Measurements from ENCODE around the gene UBXN11.

UBXN11 gene, protein sequence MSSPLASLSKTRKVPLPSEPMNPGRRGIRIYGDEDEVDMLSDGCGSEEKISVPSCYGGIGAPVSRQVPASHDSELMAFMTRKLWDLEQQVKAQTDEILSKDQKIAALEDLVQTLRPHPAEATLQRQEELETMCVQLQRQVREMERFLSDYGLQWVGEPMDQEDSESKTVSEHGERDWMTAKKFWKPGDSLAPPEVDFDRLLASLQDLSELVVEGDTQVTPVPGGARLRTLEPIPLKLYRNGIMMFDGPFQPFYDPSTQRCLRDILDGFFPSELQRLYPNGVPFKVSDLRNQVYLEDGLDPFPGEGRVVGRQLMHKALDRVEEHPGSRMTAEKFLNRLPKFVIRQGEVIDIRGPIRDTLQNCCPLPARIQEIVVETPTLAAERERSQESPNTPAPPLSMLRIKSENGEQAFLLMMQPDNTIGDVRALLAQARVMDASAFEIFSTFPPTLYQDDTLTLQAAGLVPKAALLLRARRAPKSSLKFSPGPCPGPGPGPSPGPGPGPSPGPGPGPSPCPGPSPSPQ

DNA sequence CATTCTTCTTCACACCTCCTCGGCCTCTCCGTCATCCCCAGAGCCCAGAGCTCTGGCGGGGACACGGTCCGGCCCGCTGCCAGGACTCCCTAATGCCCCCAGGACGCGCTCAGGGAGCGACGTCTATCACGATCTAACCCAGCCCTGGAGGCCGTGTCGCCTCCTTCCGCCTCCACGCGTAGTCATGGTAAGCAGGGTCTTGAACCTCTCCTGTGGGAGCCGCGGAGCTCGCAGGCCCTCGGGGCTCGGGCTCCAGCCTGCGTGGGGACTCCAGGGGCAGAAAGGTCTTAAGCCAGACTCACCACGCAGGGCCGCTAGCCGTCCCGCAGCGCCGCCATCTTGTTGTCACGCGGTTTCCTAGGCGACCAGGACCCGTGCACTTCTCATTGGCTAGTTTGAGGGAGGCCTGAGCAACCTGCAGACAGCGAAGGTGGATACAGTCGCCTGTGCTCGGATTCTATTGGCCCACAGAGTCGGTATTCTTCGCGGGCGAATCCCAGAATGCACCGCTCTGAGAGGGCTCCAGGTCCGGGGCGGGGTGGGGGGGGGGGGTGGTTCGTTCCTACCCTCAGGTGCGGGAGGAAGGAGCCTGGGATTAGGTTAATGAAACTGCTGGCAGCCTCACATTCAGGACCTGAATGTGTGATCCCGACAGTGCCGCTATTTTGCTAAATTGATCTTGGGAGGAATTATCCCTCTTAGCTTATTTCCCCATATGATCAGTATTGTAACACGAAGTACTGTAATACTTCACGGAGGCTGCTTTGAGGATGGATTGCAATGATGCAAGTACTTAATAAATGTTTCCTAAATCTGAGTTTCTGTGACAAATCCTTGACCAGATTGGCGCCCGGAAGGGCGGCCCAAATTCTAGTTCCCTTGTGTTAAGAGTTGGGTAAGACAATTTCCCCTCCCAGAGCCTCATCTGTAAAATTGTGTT lies at the start of gene UBXN11:
UBXN11 (minus strand) TSS at position 347 of the 940 bp plus-strand sequence. CDS start 3,753 bp downstream, outside the sequence.
- intact Hi-C loops (cut with DNase I; ENCODE audit: low total_unique reads) = no loop called here
- Histone ChIP-seq H3K4me3 (peak within 1 kb of the TSS; percentile 60 to 63), H3K4me1 (peaks cover 0 to 15% (median 10%) of the 10 kb centered on the region in 4 donors), H3K36me3 (no peaks in the 10 kb centered on the region), H3K27ac (peak within 1 kb of the TSS; percentile 14 to 31), H3K9me3 (no peaks in the 10 kb centered on the region), H3K27me3 (no peaks in the 10 kb centered on the region)
- TF ChIP-seq, protein P1, sequence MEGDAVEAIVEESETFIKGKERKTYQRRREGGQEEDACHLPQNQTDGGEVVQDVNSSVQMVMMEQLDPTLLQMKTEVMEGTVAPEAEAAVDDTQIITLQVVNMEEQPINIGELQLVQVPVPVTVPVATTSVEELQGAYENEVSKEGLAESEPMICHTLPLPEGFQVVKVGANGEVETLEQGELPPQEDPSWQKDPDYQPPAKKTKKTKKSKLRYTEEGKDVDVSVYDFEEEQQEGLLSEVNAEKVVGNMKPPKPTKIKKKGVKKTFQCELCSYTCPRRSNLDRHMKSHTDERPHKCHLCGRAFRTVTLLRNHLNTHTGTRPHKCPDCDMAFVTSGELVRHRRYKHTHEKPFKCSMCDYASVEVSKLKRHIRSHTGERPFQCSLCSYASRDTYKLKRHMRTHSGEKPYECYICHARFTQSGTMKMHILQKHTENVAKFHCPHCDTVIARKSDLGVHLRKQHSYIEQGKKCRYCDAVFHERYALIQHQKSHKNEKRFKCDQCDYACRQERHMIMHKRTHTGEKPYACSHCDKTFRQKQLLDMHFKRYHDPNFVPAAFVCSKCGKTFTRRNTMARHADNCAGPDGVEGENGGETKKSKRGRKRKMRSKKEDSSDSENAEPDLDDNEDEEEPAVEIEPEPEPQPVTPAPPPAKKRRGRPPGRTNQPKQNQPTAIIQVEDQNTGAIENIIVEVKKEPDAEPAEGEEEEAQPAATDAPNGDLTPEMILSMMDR (IDR thresholded peaks at IDR 0.05) = no peak
- peak; percentile 87 to 90 for DNase-seq

DNA sequence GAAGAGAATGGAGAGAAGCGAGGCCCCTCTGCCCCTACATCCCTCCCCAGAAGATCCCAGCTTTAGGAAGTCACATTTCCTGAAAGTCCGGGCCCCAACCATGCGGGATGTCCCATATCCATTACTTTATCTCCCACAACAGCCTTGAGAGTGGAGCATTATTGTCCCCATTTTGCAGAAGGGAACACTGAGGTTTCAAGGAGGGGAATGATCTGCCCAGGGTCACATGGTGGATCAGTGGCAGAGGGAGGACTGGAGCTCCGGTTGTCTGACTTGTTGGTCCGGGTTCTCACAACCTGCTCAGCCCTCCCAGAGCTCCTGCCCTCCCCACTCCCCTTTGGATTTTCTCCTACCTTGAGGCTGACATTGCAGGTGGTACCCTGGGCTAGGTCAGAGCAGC lies 49.7 kb upstream of the UBXN11 start:
- H3K27me3 ChIP-seq = peaks cover 0 to 73% of the 10 kb centered on the region in 2 donors

DNA sequence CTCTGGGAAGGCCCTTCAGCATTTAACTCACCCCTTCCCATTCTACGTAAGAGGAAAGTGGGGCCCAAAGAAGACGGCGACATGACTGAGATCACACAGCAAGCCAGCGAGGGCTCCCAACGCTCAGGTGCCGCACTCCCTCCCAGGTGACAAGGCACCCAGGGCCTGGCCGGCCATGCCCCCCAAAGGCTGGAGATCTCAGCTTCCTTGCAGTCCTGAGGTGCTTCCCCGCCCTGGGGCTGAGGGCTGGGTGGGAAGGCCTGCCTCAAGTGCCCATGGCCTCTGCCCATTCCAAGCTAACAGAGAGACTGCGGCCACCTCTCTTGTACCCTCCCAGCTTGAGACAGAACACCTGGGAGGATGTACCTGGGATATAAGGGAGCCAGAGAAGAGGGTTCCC lies 48.5 kb upstream of the UBXN11 start:
- H3K27me3 ChIP-seq = peaks cover 0 to 61% of the 10 kb centered on the region in 2 donors
- DNase-seq = no peak
- no peak overlapping the region for H3K27ac ChIP-seq
- no peaks in the 10 kb centered on the region for H3K9me3 ChIP-seq
- no peaks in the 10 kb centered on the region for H3K36me3 ChIP-seq
- no peak overlapping the region for H3K4me3 ChIP-seq
- TF ChIP-seq, protein P1 (IDR thresholded peaks at IDR 0.05) = no peak
- H3K4me1 ChIP-seq = peaks cover 0 to 3% (median under 1%) of the 10 kb centered on the region in 4 donors
- intact Hi-C loops (cut with DNase I; ENCODE audit: low total_unique reads) = no loop called here

More for the DNA sequence above, 49.7 kb upstream of the UBXN11 start:
- Histone ChIP-seq H3K4me1 (peaks cover 0 to 12% (median 8%) of the 10 kb centered on the region in 4 donors), H3K27ac (no peak overlapping the region), H3K36me3 (no peaks in the 10 kb centered on the region), H3K4me3 (no peak overlapping the region), H3K9me3 (no peaks in the 10 kb centered on the region)
- TF ChIP-seq, protein P1 (IDR thresholded peaks at IDR 0.05) = no peak
- intact Hi-C loops (cut with DNase I; ENCODE audit: low total_unique reads) = no loop called here
- no peak for DNase-seq

DNA sequence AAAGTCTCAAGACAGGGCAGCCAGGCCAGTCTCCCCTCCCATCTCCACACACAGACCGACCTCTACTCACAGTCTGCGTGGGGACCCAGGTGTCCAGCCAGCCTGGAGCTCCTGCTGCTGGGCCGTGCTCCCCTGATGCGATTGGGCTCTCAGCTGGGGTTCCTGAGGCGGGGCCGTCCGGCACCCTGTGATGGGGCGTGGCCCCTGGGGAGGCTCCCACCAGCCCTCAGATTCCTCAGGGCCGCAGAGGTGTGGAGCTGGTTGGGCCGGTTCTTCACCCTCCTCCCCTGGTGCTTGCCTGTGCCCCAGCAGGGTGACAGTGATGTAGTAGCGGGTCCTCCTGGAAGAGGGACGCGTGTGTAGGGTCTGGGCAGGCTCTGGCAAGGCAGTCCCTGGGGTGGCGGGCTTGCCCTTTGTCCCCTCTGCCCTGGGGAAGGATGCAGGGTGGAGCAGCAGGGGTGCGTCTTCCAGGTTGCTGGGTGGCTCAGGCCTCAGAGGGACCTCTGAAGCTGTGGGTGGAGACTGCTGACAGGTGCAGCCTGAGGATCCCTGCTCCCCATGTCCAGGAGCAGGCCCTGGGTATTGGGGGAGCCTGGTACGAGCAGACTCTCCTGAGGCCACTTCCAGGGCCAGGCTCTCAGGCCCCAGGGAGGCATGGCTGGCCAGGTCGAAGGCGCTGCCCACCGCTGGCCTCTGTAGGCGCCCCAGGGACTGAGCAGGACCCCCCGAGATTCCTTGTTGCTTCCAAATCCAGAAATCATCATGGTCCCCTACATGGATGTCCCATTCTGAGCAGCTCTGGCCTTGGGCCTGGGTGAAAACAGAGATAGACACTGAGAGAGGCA lies 47.8 kb upstream of the UBXN11 start, which contains the start of gene CRYBG2:
CRYBG2 (minus strand) TSS at position 155 of the 845 bp plus-strand sequence. CDS start 7,473 bp downstream, outside the sequence.
- TF ChIP-seq, protein P1 (IDR thresholded peaks at IDR 0.05) = no peak
- no peak for DNase-seq
- Histone ChIP-seq H3K27me3 (peaks cover 0 to 58% of the 10 kb centered on the region in 2 donors), H3K4me3 (no peak within 1 kb of the TSS), H3K36me3 (no peaks in the 10 kb centered on the region), H3K4me1 (no peaks in the 10 kb centered on the region), H3K9me3 (no peaks in the 10 kb centered on the region), H3K27ac (no peak within 1 kb of the TSS)
- intact Hi-C loops (cut with DNase I; ENCODE audit: low total_unique reads) = no loop called here

All from tibial artery (tissue), 4 donors.